IMR-90 (cell line): ENCODE results near the gene RIC3. TPM values are rescaled to one million over a fixed set of nuclear protein-coding genes. Genes with fewer than 3 reads are reported as not detected.

Experiments used
- ATAC-seq: fragments of 200-7000 bp; cut with Tn5 transposase; 2 replicates; pipeline ENCODE4 v1.9.1; 2020; ENCODE audit warnings: low read depth, mild to moderate bottlenecking, moderate library complexity
- BruUV-seq: library from RNA; stranded (reverse); fragments of 400-500 nt; replicated peaks from 2 replicates; lab custom pipeline; 2021; lab: Mats Ljungman, UMichigan
- CTCF ChIA-PET: fragments of 300-600 bp; formaldehyde crosslinking; extraction: SDS; loops from one replicate; lab custom pipeline; 2021; ENCODE audit warnings: antibody characterized with exemption; lab: Yijun Ruan, JAX
- POLR2A ChIA-PET: fragments of 300-600 bp; sonication (Branson Sonifier 250); formaldehyde crosslinking; loops from one replicate; lab custom pipeline; 2022; ENCODE audit warnings: antibody characterized with exemption; ENCODE audit not compliant: unreplicated experiment; lab: Charles Lee
- DNase-seq: peaks from one replicate; pipeline ENCODE4 v3.0.0; 2013
- H2AFZ ChIP-seq: replicated peaks from 2 replicates; pipeline ENCODE3; 2013; ENCODE audit warnings: low read length, mild to moderate bottlenecking; ENCODE audit not compliant: poor library complexity
- H2AK5ac ChIP-seq: 2 replicates; pipeline ENCODE4 v1.6.1; 2013; ENCODE audit warnings: low read depth, low read length, inconsistent platforms
- H2AK9ac ChIP-seq: replicated peaks from 2 replicates; pipeline ENCODE3; 2013; ENCODE audit warnings: mild to moderate bottlenecking, low read depth, low read length, moderate library complexity; ENCODE audit not compliant: poor library complexity
- H2BK120ac ChIP-seq: 2 replicates; pipeline ENCODE4 v1.6.1; 2013; ENCODE audit warnings: low read depth, low read length, inconsistent platforms
- H2BK15ac ChIP-seq: 3 replicates; pipeline ENCODE4 v1.6.1; 2013; ENCODE audit warnings: low read depth, low read length, inconsistent platforms
- H2BK20ac ChIP-seq: 2 replicates; pipeline ENCODE4 v1.6.1; 2013; ENCODE audit warnings: low read depth, mild to moderate bottlenecking, inconsistent platforms, low read length, moderate library complexity
- H2BK5ac ChIP-seq: 2 replicates; pipeline ENCODE4 v1.6.1; 2013; ENCODE audit warnings: mild to moderate bottlenecking, low read depth, low read length, inconsistent platforms; ENCODE audit not compliant: poor library complexity, severe bottlenecking
- H3K14ac ChIP-seq: replicated peaks from 2 replicates; pipeline ENCODE4 v1.6.1; 2013; ENCODE audit warnings: low read depth, low read length, inconsistent platforms
- H3K18ac ChIP-seq: 2 replicates; pipeline ENCODE4 v1.6.1; 2013; ENCODE audit warnings: low read depth, low read length, control low read depth
- H3K23ac ChIP-seq: 2 replicates; pipeline ENCODE4 v1.6.1; 2013; ENCODE audit warnings: low read depth, low read length, inconsistent platforms
- H3K27ac ChIP-seq: 2 replicates; pipeline ENCODE4 v1.5.1; 2013; ENCODE audit warnings: mild to moderate bottlenecking, control low read depth, low read length; ENCODE audit not compliant: insufficient read depth
- H3K27me3 ChIP-seq: 2 replicates; pipeline ENCODE4 v1.6.1; 2013; ENCODE audit warnings: low read length; ENCODE audit not compliant: control insufficient read depth, insufficient read depth
- H3K36me3 ChIP-seq: 2 replicates; pipeline ENCODE4 v1.6.1; 2013; ENCODE audit warnings: low read length, mixed read lengths; ENCODE audit not compliant: control insufficient read depth, insufficient read depth
- H3K4ac ChIP-seq: 2 replicates; pipeline ENCODE4 v1.6.1; 2013; ENCODE audit warnings: low read depth, low read length, inconsistent platforms
- H3K4me1 ChIP-seq: 2 replicates; pipeline ENCODE4 v1.6.1; 2013; ENCODE audit warnings: low read length, mixed read lengths; ENCODE audit not compliant: control insufficient read depth, insufficient read depth
- H3K4me2 ChIP-seq: 2 replicates; pipeline ENCODE4 v1.6.1; 2013; ENCODE audit warnings: low read depth, mild to moderate bottlenecking, control low read depth, low read length, moderate library complexity
- H3K4me3 ChIP-seq: 2 replicates; pipeline ENCODE4 v1.5.1; 2013; ENCODE audit warnings: low read depth, mild to moderate bottlenecking, control low read depth, low read length, moderate library complexity; ENCODE audit not compliant: insufficient read depth
- H3K56ac ChIP-seq: 2 replicates; pipeline ENCODE4 v1.6.1; 2013; ENCODE audit warnings: low read length, inconsistent platforms; ENCODE audit not compliant: insufficient read depth; ENCODE audit errors: extremely low read depth
- H3K79me1 ChIP-seq, 2 experiments: 2 replicates each; pipeline ENCODE4 v1.6.1; 2013; ENCODE audit warnings: low read length in 2 of 2, inconsistent platforms in 1 of 2, low read depth in 1 of 2
- H3K9ac ChIP-seq: 2 replicates; pipeline ENCODE4 v1.6.1; 2013; ENCODE audit warnings: low read depth, low read length, control low read depth
- H3K9me1 ChIP-seq: 2 replicates; pipeline ENCODE4 v1.6.1; 2013; ENCODE audit warnings: low read length, inconsistent platforms; ENCODE audit not compliant: insufficient read depth
- H3K9me3 ChIP-seq: 2 replicates; pipeline ENCODE4 v1.6.1; 2013; ENCODE audit warnings: low read length; ENCODE audit not compliant: control insufficient read depth, insufficient read depth
- H4K20me1 ChIP-seq: 2 replicates; pipeline ENCODE4 v1.6.1; 2013; ENCODE audit warnings: low read length, inconsistent platforms; ENCODE audit not compliant: insufficient read depth
- H4K5ac ChIP-seq: 2 replicates; pipeline ENCODE4 v1.6.1; 2013; ENCODE audit warnings: mild to moderate bottlenecking, low read depth, low read length, control low read depth
- H4K8ac ChIP-seq, 2 experiments: 2 replicates each; pipeline ENCODE4 v1.6.1; 2013; ENCODE audit warnings: low read depth in 2 of 2, low read length in 2 of 2, control low read depth in 1 of 2, inconsistent platforms in 1 of 2
- H4K91ac ChIP-seq: 2 replicates; pipeline ENCODE4 v1.6.1; 2013; ENCODE audit warnings: low read depth, low read length, inconsistent platforms; ENCODE audit not compliant: insufficient read depth
- CTCF ChIP-seq: conservative IDR thresholded peaks from 2 replicates; pipeline ENCODE4 v1.5.1; 2012; ENCODE audit warnings: mild to moderate bottlenecking, low read depth, low read length, improper control_type of control experiment
- NFE2L2 ChIP-seq: fragments of 150-350 bp; IDR thresholded peaks from 2 replicates; pipeline ENCODE4 v1.6.1; 2016; ENCODE audit warnings: low read depth, mild to moderate bottlenecking, low read length
- RAD21 ChIP-seq: IDR thresholded peaks from 2 replicates; pipeline ENCODE4 v1.6.1; 2012; ENCODE audit warnings: low read length, improper control_type of control experiment
- SMC3 ChIP-seq: fragments of 150-350 bp; IDR thresholded peaks from 2 replicates; pipeline ENCODE4 v1.6.1; 2016; ENCODE audit warnings: low read depth, mild to moderate bottlenecking, antibody characterized with exemption, low read length, moderate library complexity
- WGBS, 2 experiments: methylation state at CpG; one replicate each; pipeline versions ENCODE4 v1.1.5 to v1.1.7; 2013; ENCODE audit warnings: missing lambda C conversion rate in 2 of 2; ENCODE audit not compliant: insufficient read length in 1 of 2; ENCODE audit errors: extremely low coverage in 2 of 2; 5-methylcytosine and 5-hydroxymethylcytosine counted together
- dilution Hi-C: fragments of 300-500 bp; cut with HindIII; formaldehyde crosslinking; loops from one replicate; pipeline ENCODE4 v1.14.3; 2018; ENCODE audit warnings: low sequenced_read_pairs; ENCODE audit not compliant: unreplicated experiment
- in situ Hi-C: fragments of 300-500 bp; cut with MboI; formaldehyde crosslinking; loops from 3 replicates; pipeline ENCODE4 v1.14.3; 2019; ENCODE audit warnings: low sequenced_read_pairs, inconsistent platforms, mixed read lengths
- intact Hi-C: fragments of 100-400 bp; cut with micrococcal nuclease; formaldehyde crosslinking; loops from 2 replicates; pipeline ENCODE4 v1.10.0; 2022
- polyA plus RNA-seq, 3 experiments: library from polyadenylated mRNA; depleted of rRNA; stranded (reverse); fragments of >200 nt; gene quantifications; 2 replicates each; pipeline ENCODE4 v1.2.3, GENCODE V29; 2012; ENCODE audit warnings: low replicate concordance in 1 of 3
- total RNA-seq: library from RNA; depleted of rRNA; stranded (reverse); fragments of >200 nt; gene quantifications from 2 replicates; pipeline ENCODE4 v1.2.3, GENCODE V29; 2012
- TF ChIP-seq, protein P1 (sequence below): fragments of 150-350 bp; IDR thresholded peaks from 2 replicates; pipeline ENCODE4 v1.6.1; 2017; ENCODE audit warnings: mild to moderate bottlenecking, antibody characterized with exemption, low read length, low read depth

The RIC3 gene
- total and polyA plus RNA-seq, 2 of the 4 experiments (the other 2 are of a cell fraction), result not detected

- 57% methylated on average over 2 of the region's 3 CpGs; no CpG with 5 or more reads in 1 of the 2 experiments for WGBS, 2 experiments
- no peak overlapping the region for H3K4ac ChIP-seq
- no peak overlapping the region for H2AFZ ChIP-seq
- CTCF ChIA-PET, result interaction anchor here (0.6 to 4.1 kb wide), 23 partner anchors 8 to 409 kb away, joined by 3 to 55 read pairs (median 4); partner anchors contain the start of gene EIF3F
- H3K9ac ChIP-seq, result no peak overlapping the region
- no peak overlapping the region for H2AK5ac ChIP-seq
- no peak overlapping the region for H2BK5ac ChIP-seq
- H3K4me2 ChIP-seq, result no peak overlapping the region
- H3K56ac ChIP-seq, result no peak overlapping the region
- H2BK120ac ChIP-seq, result no peak overlapping the region
- no peaks in the 10 kb centered on the region for H3K9me1 ChIP-seq
- H4K91ac ChIP-seq, result no peak overlapping the region
- TF ChIP-seq, protein P1, sequence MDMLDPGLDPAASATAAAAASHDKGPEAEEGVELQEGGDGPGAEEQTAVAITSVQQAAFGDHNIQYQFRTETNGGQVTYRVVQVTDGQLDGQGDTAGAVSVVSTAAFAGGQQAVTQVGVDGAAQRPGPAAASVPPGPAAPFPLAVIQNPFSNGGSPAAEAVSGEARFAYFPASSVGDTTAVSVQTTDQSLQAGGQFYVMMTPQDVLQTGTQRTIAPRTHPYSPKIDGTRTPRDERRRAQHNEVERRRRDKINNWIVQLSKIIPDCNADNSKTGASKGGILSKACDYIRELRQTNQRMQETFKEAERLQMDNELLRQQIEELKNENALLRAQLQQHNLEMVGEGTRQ, result no peak
- TF ChIP-seq CTCF (peak; percentile 89), NFE2L2 (no peak), SMC3 (peak; percentile 92), RAD21 (peak; percentile 91)
- H3K27ac ChIP-seq, result no peak overlapping the region
- no peak overlapping the region for H4K8ac ChIP-seq
- BruUV-seq, result no TSS peak
- no peak overlapping the region for H3K18ac ChIP-seq
- H3K79me1 ChIP-seq, result no peaks in the 10 kb centered on the region
- H3K27me3 ChIP-seq, result no peaks in the 10 kb centered on the region
- no peak overlapping the region for H3K14ac ChIP-seq
- no peaks in the 10 kb centered on the region for H3K9me3 ChIP-seq
- intact Hi-C loops, result loop anchor here (1.0 to 10.0 kb wide), 6 partner anchors 66 to 425 kb away; partner anchors contain the start of genes CYB5R2 and LMO1
- ATAC-seq (peak; percentile 87), DNase-seq (peak; percentile 82)
- no peak overlapping the region for H2BK15ac ChIP-seq
- no peak overlapping the region for H3K4me3 ChIP-seq
- dilution Hi-C loops, result no loop called here
- peaks cover 26% of the 10 kb centered on the region for H3K36me3 ChIP-seq
- no peak overlapping the region for H3K23ac ChIP-seq
- in situ Hi-C loops, result loop anchor here (5.0 to 25.0 kb wide), 4 partner anchors 65 to 412 kb away; no protein-coding TSS in a partner anchor
- no peak overlapping the region for H4K5ac ChIP-seq
- POLR2A ChIA-PET, result no interaction called here
- H4K20me1 ChIP-seq, result no peaks in the 10 kb centered on the region
- no peak overlapping the region for H2AK9ac ChIP-seq
- peaks cover 9% of the 10 kb centered on the region for H3K4me1 ChIP-seq
- H2BK20ac ChIP-seq, result no peak overlapping the region
These were observed 69.4 kb downstream of the RIC3 start for GRCh38 chr11:8099291-8099899.
